Measurements from ENCODE around the gene RABGAP1L.

DNA sequence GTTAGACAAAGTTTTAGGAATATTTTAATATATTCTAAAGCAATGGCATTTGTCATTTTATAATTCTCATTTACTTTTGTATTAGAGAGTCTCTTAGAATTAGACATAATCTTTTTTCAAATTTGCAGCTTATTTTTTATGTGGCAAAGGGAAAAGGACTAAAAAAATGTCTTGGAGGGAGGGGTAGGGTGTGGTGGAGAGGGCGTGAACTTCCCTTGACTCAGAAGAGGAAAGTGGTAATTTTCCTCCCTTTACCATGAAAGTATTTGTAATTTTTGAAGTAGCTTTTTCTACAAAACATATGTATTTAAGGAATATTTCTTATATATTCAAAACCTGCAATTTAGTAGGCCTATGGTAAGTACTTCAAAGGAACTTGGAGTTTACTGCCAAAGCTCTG lies 6.9 kb upstream of the RABGAP1L start:
- TF ChIP-seq CTCF (IDR thresholded peaks at IDR 0.05; ENCODE audit: low read depth, low read length) (no peak), MAX (IDR thresholded peaks at IDR 0.05; ENCODE audit: low read depth, low read length) (no peak), POLR2A (IDR thresholded peaks at IDR 0.05; ENCODE audit: extremely low read depth, insufficient read length) (no peak), MYC (IDR thresholded peaks at IDR 0.05; ENCODE audit: low read depth, low read length) (no peak)
